ENCODE measurements around the gene CES1.
"Not testable (repeated sequence)": the region's sequence is repeated elsewhere in the genome, so short reads cannot be mapped to it uniquely, and the experiment has no call there.

CES1 gene

GRCh38 chr16:55832773-55833691 lies at the start of gene CES1:
Gene CES1 (minus strand): TSS chr16:55833096. CDS start chr16:55833055, 41 bp downstream.
- no peak for DNase-seq

GRCh38 chr16:55876854-55877253 lies 44.0 kb upstream of the CES1 start:
- DNase-seq: peak; percentile 69

GRCh38 chr16:55875273-55875672 lies 42.4 kb upstream of the CES1 start, which contains the start of gene CES5A:
Gene CES5A (minus strand): TSS chr16:55875373. CDS start chr16:55875221, 152 bp downstream.
- peak; percentile 4 for DNase-seq

GRCh38 chr16:55873122-55873521 lies 40.2 kb upstream of the CES1 start:
- no peak for DNase-seq

- no peak for DNase-seq
Measured at GRCh38 chr16:55872130-55872529, 39.2 kb upstream of the CES1 start.

- DNase-seq: no peak
Measured at GRCh38 chr16:55871411-55872038, 38.6 kb upstream of the CES1 start.

GRCh38 chr16:55868980-55869379 lies 36.1 kb upstream of the CES1 start:
- DNase-seq: no peak

GRCh38 chr16:55868137-55868536 lies 35.2 kb upstream of the CES1 start:
- no peak for DNase-seq

- no peak for DNase-seq
Measured at GRCh38 chr16:55861288-55861687, 28.4 kb upstream of the CES1 start.

GRCh38 chr16:55857650-55858049 lies 24.8 kb upstream of the CES1 start:
- DNase-seq: not testable (repeated sequence)

GRCh38 chr16:55856950-55857349 lies 24.1 kb upstream of the CES1 start:
- DNase-seq: no peak

- peak; percentile 38 for DNase-seq
Measured at GRCh38 chr16:55853114-55853513, 20.2 kb upstream of the CES1 start.

- DNase-seq: no peak
Measured at GRCh38 chr16:55849536-55849935, 16.6 kb upstream of the CES1 start.

- peak; percentile 2 for DNase-seq
Measured at GRCh38 chr16:55846598-55847346, 13.9 kb upstream of the CES1 start.

- DNase-seq: no peak
Measured at GRCh38 chr16:55843105-55843395, 10.2 kb upstream of the CES1 start.

- DNase-seq: peak; percentile 33
Measured at GRCh38 chr16:55842369-55843104, 9.6 kb upstream of the CES1 start.

GRCh38 chr16:55839115-55839514 lies 6.2 kb upstream of the CES1 start:
- DNase-seq: no peak

GRCh38 chr16:55836158-55836611 lies 3.3 kb upstream of the CES1 start:
- no peak for DNase-seq

GRCh38 chr16:55835581-55835980 lies 2.7 kb upstream of the CES1 start:
- no peak for DNase-seq

- not testable (repeated sequence) for DNase-seq
Measured at GRCh38 chr16:55835173-55835572, 2.3 kb upstream of the CES1 start.

- no peak for DNase-seq
Measured at GRCh38 chr16:55834049-55834448, 1.2 kb upstream of the CES1 start.

- no peak for DNase-seq
Measured at GRCh38 chr16:55832425-55832772, 497 bp downstream of the CES1 start.

All from fibroblast of skin of right biceps (primary cell).